Measurements from ENCODE around the gene TAPBP.

DNA sequence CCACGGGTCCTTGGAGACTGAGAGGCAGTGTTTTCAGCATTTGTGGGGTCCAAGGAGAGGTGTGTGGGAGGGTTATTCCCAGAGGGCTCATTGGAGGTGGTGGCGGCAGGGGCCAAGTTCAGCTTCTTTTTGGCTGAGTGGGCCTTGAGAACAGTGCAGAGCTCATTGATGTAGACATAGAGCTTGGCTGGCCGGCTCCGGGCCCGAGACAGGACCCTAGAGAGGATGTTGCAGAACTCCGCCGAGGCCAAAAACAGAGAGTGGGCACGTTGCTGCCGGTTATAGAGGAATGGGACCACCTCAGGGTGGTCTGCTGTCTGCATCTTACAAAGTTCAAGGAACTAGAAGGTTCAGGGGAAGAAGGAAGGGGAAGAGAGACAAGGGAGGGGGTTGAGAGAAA, 7.3 kb upstream of the TAPBP start:
- TF ChIP-seq POLR2A (IDR thresholded peaks at IDR 0.05): no peak
- TF ChIP-seq CTCF (IDR thresholded peaks at IDR 0.05): no peak

Data from adrenal gland (tissue), 5 donors.